Measurements from ENCODE around the gene TCL1A. TPM values are rescaled to one million over a fixed set of nuclear protein-coding genes. Genes with fewer than 3 reads are reported as not detected.
"Not testable (repeated sequence)": the region's sequence is repeated elsewhere in the genome, so short reads cannot be mapped to it uniquely, and the experiment has no call there.

Gene TCL1A
- total RNA-seq, 4 donors from 2014 or later, result not detected

DNA sequence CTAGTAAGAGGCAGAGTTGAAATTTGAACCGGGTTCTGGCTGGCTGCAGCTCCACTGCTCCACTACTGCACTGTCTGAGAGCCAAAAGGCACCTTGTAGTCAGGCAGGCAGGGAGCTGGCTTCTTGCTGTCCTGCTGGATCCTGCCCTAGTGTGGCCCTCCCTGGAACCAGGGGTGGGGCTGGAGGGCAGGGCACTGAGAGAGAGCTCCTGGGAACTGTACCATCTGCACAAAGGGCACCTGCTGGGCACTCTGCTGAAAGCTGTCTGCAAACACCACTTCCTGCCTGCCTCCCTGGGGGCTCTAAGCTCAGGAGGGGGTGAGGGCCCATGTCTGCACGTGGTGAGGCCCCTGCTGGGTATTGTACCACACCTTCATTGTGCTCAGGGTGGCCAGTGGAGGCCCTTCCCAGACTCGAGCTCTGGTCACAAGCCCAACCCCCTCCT is 46.7 kb downstream of the TCL1A start:
- DNase-seq (ENCODE audit: low spot score) (no peak), ATAC-seq (ENCODE audit: low FRiP score) (no peak)
- TF ChIP-seq, protein P1, sequence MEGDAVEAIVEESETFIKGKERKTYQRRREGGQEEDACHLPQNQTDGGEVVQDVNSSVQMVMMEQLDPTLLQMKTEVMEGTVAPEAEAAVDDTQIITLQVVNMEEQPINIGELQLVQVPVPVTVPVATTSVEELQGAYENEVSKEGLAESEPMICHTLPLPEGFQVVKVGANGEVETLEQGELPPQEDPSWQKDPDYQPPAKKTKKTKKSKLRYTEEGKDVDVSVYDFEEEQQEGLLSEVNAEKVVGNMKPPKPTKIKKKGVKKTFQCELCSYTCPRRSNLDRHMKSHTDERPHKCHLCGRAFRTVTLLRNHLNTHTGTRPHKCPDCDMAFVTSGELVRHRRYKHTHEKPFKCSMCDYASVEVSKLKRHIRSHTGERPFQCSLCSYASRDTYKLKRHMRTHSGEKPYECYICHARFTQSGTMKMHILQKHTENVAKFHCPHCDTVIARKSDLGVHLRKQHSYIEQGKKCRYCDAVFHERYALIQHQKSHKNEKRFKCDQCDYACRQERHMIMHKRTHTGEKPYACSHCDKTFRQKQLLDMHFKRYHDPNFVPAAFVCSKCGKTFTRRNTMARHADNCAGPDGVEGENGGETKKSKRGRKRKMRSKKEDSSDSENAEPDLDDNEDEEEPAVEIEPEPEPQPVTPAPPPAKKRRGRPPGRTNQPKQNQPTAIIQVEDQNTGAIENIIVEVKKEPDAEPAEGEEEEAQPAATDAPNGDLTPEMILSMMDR (IDR thresholded peaks at IDR 0.05), result no peak

DNA sequence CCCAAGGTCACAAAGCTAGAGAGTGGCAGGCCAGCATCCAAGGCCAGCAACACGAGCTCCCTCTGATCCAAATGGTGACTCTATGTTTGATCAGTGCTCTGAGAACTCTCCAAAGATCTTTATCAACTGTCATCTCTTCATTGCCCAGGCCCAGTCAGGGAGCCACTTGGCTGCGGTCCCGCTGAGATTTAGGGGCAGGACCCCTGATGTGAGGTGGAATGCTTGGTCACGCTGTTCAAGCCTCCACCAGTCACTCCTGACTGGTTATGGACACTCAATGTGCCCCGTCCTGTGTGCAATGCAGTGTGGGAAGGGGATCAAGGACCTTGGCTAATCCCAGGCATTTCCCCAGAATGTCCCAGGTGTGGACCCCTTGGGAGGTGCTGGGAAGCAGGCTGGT is 47.5 kb downstream of the TCL1A start:
- TF ChIP-seq, protein P1 (IDR thresholded peaks at IDR 0.05), result no peak
- no peak for ATAC-seq (ENCODE audit: low FRiP score)
- DNase-seq (ENCODE audit: low spot score), result no peak

DNA sequence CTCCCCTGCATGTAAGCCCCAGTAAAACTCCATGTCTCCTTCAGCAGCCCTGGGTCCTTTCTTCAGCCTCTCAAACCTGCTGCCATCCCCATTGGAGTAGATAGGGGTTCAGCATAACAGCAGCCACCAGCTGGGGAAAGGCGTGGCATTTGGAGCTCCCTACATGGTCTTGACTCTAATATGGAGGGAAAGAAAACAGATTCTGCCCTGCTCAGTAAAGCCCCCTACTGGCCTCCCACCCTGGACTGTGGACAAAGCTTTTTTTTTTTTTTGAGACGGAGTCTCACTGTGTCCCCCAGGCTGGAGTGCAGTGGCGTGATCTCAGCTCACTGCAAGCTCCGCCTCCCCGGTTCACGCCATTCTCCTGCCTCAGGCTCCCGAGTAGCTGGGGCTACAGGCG is 48.4 kb downstream of the TCL1A start:
- ATAC-seq (ENCODE audit: low FRiP score); DNase-seq (ENCODE audit: low spot score): not testable (repeated sequence)

DNA sequence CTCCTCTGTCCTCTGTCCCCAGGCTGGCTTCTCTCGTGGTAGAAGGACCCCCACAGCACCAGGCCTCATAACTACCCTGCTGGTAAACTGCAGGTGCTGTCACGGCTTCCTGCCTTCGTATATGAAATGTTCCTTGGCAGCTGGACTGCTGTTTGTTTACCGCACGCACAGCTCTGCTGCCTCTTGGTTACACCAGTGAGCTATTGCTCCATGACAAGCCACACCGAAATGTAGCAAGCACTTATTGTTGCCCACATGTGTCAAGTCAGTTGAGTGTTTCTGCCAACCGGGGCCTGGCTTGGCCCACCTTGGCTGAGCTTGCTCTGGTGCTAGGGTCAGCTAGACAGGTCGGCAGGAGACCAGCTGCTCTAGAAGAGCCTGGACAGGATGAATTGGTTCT is 49.4 kb downstream of the TCL1A start:
- TF ChIP-seq, protein P1 (IDR thresholded peaks at IDR 0.05), result no peak
- DNase-seq (ENCODE audit: low spot score) (no peak), ATAC-seq (ENCODE audit: low FRiP score) (no peak)

DNA sequence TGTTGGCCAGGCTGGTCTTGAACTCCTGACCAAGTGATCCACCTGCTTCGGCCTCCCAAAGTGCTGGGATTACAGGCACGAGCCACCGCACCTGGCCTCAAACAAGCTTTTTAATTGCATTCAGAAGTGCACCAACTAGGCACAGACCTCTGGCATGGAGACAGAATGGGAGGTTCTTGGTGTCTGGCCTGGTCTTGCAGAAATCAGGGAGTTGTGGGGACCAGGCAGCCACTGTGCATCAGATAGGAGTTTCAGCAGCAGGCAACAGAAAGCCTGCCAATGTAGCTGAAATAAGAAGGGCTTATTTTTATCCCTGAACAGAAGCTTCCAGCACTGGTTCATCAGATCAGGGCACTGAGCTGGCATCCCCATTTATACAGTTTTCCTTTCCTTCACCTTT is 49.9 kb downstream of the TCL1A start:
- TF ChIP-seq, protein P1 (IDR thresholded peaks at IDR 0.05), result no peak
- ATAC-seq (ENCODE audit: low FRiP score), result no peak
- DNase-seq (ENCODE audit: low spot score), result no peak

DNA sequence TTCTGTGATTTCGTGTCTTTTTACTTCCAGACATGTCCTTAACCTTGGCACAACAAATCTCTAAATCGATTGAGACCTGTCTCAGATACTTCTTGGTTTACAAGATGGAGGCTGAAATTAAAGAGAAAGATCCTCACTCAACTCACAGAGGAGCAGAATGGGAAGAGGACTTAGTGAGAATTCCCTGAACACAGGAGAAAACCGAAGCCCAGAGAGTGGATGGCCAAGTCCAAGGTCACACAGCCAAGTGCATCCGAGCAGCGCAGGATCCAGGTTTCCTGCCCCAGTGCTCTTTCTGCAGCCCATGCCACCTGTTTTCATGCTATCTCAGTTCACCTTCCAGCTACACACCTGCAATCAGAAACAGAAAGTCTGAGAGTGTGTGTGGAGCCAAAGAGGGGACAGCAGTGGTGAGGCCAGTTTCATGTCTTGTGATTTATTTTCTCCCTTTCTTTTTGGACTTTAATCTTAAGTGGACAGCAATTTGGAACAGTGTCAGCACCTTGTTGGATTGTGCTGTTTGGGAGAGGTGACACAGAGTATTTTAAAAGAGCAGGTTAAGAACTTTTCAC is 50.6 kb downstream of the TCL1A start:
- ATAC-seq (ENCODE audit: low FRiP score) (no peak), DNase-seq (ENCODE audit: low spot score) (no peak)
- TF ChIP-seq, protein P1 (IDR thresholded peaks at IDR 0.05), result no peak

DNA sequence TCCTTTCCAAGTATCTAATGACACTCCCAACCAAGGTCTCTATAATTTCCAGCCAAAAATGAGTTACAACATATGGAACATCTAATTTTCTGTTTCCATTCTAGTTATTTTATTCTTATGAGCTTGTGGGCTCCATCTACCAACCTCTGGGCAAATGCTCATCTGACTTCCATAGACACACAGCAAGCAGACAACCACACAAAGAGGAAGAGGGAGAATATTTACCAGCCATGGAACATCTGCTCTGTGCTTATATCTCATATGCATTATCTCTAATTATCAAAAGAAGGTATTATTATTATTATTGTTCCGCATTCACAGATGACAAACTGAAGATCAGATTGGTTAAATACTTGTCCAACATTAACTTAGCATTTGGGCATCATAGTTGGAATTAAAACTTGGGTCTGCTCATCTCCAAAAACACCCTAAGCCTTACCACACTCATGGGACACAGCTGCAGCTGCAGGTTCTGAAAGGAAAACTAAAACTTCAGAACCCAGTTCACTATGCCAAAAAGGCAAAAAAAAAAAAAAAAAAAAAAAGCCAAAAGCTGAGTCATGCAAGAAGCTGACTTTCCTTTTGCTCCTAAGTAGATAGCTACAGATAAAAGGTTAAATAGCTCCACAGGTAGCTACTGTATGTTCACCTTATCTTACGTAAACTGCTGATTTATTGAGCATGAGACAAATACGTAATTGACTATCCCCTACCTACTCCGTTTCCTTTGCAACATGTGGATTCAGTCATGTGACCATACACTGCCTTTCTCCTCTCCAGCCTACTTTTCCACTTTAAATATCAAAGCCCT is 51.3 kb downstream of the TCL1A start:
- TF ChIP-seq, protein P1 (IDR thresholded peaks at IDR 0.05), result no peak
- DNase-seq (ENCODE audit: low spot score) (no peak), ATAC-seq (ENCODE audit: low FRiP score) (no peak)
